H4 (cell line): ENCODE results near the gene NPAS3. TPM values are rescaled to one million over a fixed set of nuclear protein-coding genes. Genes with fewer than 3 reads are reported as not detected.
A peak's percentile ranks its signal among the peaks of the same experiment; 100 is the strongest.

Experiments
- DNase-seq: peaks from one replicate; pipeline ENCODE4 v3.0.0-alpha.2; 2015; ENCODE audit warnings: low spot score
- total RNA-seq: library from RNA; depleted of rRNA; stranded (reverse); fragments of >200 nt; shearing (Covaris generic); gene quantifications from 2 replicates; pipeline ENCODE4 v1.2.3, GENCODE V29; 2014

The NPAS3 gene
- total RNA-seq, 1 experiment from 2014 or later = 2.6 TPM

GRCh38 chr14:33257796-33258195 is 319.1 kb downstream of the NPAS3 start:
- no peak for DNase-seq

DNA sequence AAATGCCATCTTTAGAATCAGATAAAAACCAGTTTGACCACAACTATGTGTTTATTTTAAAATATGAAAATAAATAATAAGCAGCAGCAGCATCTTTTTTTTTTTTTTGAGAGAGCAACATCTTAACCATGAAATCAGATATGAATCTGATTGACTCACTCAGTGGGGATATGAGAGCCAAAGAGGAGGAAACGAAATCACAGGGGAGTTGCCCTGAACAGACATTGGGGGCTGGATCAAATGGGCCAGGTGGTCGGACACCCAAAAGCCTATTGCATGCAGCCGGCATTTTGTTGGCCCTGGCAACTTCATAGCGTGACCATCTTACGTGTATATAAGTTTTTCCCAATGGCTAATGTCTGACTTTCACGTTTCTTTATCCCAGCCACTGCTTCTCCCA is 321.1 kb downstream of the NPAS3 start:
- no peak for DNase-seq

GRCh38 chr14:33271216-33271615 is 332.5 kb downstream of the NPAS3 start:
- DNase-seq = no peak

- DNase-seq = no peak
Measured at GRCh38 chr14:33271891-33272290, 333.2 kb downstream of the NPAS3 start.

DNA sequence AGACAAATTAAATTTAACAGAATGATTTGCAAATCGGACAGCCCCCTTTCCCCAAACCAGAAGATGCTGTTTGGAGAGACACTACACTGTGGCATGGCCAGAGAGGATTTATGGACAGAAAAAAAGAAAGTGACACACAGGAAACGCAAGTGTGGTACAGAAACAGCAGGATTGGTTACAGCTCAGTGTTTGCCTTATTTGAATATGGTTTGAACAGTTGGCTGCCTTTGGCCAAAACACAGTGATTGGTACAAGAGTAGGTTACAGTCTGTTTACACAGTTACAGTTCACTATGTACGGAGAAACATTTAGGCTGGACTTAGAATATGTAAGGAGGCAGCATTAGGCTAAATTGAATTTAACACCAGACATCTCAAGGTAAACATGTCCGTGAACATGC is 335.3 kb downstream of the NPAS3 start:
- DNase-seq = no peak

- no peak for DNase-seq
Measured at GRCh38 chr14:33275879-33276278, 337.2 kb downstream of the NPAS3 start.

DNA sequence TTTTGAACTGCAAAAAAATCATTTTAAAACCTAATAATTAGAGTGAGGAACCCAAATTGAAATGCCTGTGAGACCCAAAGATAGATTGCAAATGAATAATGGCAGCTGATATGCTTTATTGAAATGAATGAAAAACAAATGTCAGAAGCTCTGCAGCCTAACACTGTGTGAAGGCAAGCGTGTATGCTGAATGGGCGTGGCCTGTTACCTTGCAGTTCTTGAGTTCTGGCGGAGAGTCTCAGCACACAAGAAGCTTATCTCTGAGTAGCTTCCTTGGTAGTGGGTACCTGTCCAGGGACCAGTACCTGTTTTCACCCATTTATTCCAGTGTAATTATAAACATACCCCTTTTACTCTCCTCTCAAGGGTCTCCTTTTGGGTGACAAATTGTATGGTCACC is 341.2 kb downstream of the NPAS3 start:
- DNase-seq = no peak

GRCh38 chr14:33280646-33281045 is 342.0 kb downstream of the NPAS3 start:
- no peak for DNase-seq

DNA sequence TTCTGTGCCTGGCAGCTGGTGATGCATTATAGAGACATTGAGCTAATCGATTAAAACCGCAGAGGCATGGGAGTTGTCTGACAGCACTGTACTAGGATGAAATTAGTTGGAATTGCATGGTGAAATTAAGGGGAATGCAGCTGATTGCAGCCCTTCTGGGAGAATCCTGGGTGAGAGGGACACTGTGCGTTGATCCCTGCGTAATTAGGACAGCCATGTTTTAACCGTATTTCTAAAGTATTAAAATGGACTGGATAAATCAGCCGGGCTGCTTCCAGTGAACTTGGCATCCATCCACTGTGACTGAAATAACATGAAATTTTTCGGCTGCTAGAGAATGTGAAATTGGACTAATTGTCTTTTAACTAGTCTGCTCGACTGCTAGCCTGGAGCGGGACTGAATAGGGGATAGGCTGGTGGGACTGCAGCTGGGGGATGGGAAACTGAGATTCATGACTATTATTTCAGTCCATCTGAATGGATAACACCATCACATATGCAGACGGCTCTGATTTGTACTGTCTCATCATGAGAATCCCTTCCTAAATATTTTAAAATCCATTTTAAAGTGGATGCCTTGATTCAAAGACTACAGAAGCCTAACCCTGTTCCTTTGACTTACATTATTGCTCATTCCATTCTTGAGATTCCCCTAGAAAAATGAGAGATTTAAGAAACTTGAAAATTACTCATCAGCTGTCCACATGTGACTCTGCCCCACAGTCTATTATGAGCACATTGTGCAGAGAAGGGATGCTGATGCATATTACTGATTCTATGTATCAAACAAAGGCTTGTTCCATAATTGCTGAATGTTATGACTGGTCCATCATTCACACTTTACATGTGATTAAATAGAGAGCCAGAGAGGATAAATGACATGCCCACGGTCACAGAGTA is 343.9 kb downstream of the NPAS3 start:
- no peak for DNase-seq

DNA sequence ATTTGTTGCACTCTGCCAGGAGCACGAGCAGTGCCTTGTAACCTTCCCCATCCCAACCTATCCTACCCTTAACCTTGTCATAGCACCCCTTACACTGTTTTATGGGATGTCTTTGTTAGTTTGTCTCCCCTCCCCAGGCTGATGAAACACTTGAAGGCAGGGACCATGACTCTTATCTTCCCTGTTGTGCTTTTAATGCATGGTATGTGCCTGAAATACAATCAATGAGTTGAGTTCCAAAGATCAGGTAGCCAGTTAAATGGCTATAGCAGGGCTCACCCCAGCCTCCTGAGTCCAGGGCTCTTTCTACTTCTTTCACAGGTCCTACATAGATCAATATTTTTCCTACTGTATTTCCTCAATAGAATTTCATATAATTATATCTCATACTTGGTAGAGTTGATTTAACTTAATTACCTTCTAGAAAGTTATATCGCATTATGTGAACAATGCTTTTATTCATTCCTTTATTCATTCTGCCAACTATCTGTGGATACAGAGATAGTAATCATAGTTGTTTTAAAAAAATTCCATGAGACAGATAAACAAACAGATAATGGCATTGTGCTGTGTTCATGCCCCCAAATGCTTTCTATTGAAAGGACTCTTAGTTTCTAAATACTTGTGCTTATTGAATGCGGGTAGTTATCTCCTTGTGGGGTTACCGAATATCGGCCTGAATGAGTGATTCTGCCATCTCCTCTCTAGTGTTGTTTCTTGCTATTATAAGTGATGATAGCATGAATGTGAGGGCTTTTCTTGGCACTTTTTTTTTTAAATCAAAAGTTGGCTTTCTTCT is 347.4 kb downstream of the NPAS3 start:
- DNase-seq = no peak

- peak; percentile 29 for DNase-seq
Measured at GRCh38 chr14:33287189-33287588, 348.5 kb downstream of the NPAS3 start.

GRCh38 chr14:33290641-33291040 is 352.0 kb downstream of the NPAS3 start:
- no peak for DNase-seq

GRCh38 chr14:33291529-33292104 is 352.9 kb downstream of the NPAS3 start:
- no peak for DNase-seq

DNA sequence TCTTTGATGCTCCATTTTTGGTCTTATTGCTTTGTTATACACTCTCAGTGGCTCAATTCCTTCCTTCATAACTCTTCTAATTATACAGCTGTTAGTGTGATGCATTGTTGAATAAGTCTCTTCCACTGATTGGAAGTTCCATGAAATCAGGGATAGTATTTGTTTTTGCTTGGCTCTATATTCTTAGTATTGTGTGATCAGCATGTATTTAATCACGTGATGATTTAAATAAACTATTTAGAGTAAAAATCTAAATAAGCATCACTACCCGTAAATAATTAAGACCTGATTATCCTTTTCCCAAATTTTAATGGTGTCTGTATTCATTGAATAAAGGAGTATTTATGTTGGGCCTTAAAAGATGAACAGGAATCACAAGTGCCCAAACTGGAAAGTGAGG is 355.7 kb downstream of the NPAS3 start:
- no peak for DNase-seq

DNA sequence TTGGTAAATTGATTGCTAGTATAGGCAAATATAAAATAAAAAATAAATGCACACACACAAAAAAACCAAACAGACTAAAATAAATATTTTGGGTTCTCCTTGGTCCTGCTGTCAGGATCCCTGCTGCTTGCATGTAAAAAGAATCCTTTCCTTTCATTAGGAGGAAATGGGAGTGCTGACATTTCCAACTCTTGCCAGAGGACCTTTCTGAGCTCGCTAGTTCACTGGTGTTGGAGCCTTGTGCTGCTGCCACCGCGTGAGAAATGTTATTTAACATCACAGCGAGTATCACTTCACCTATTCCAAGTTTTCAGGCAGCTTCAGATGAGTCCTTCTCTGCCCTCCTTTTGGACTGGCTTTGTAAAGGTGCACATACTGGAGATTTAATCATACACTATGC is 358.9 kb downstream of the NPAS3 start:
- DNase-seq = no peak

DNA sequence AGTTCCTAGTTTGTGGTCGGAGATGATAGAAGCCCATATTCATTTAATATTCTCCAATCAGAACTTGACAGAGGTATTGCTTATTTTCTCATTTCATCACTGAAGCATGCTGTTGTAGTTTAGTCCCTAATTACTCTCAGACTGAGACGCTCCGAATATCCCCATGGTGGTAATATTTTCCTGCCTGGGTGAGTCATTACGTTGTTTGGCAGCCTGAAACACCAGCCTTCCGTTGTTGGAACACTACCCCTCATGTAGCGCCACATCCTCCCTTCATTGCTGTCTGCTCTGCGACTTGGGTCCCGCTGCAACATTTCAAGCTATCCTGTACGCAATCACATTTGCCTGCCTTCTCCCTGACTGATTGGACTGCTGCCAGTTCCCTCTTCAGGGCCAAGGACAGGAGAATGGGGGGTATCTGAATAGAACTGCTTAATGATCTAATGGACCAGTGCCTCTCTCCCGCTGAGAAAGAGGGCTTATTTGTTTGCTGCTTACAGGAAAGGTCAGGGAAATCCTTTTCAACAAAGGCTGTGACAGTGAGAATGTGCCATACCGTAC is 369.1 kb downstream of the NPAS3 start:
- peak; percentile 88 for DNase-seq

DNA sequence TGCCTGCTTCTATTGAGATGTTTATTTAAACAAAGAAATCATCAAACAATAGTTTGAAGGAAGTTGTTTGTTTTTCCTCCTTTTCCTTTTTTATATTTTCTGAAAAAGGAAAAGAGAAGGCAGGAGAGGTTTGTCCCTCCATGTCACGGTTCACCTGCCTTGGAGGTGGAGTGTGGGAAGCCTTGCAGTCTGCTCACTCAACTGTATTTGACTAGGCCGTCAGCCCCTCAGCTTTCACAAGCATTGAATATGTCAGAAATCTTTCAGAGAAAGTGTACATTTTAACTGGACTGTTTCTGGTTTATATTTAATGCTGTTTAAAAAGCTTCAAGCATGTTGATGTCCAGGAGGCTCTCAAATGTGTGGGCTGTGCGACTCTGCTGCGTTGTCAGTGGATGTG is 370.4 kb downstream of the NPAS3 start:
- DNase-seq = no peak

DNA sequence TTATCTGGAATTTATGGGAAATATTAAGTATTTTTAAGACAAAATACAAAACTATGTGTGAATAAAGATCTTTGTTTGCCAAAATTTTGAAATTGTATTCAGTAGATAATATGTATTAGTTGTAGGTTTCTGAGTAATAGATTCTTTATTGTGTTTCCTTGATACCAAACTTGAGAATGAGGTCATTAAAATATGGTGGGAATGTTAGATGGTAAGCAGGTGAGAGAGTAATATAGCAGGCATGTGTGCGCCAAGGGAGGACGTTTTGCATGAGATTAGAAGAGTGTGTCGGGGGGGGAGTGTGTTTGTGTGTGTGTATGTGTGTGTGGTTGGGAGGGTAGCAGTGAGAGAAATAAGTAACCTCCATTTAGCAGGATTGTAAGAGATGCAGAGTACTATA is 376.5 kb downstream of the NPAS3 start:
- DNase-seq = no peak

DNA sequence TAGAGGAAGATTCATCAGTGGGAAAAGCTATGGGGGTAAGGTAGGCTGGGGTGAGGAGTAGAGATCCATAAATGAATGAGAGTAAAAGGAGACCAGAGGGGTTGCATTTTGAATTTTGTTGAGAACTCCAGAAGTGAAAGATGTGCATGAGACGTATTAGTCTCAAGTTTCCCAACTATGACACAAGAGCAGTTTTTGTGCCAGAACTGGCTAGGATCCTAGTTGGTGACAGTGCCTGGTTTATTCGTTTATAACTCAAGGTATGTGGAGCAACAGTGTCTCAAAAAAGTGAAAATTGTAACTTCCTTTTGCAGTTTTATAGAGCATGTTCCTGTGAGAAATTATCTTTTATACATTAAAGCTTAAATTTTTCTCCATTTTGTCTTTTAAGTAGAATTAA is 377.0 kb downstream of the NPAS3 start:
- DNase-seq = no peak

GRCh38 chr14:33317675-33318074 is 379.0 kb downstream of the NPAS3 start:
- no peak for DNase-seq

DNA sequence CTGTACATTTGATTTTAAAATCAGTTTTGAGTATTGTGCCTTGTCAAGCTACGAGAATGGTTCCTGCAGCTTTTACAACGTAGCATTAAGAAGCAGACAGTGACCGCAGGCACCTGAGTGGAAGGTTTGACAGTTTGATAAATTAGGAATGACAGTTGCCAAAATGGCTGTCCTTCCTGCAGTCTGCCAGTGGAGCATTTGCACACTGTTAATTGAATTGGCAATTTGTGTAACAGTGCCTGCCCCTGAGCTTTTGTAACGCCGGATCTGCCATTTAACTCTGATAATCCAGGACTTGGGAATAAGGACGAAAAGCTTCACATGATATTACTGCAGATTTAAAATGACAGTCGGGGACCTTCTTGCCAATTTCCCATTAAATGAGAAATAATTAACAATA is 385.3 kb downstream of the NPAS3 start:
- no peak for DNase-seq
